ENCODE results near the gene COPG1.
A peak's percentile ranks its signal among the peaks of the same experiment; 100 is the strongest.

Gene COPG1

DNA sequence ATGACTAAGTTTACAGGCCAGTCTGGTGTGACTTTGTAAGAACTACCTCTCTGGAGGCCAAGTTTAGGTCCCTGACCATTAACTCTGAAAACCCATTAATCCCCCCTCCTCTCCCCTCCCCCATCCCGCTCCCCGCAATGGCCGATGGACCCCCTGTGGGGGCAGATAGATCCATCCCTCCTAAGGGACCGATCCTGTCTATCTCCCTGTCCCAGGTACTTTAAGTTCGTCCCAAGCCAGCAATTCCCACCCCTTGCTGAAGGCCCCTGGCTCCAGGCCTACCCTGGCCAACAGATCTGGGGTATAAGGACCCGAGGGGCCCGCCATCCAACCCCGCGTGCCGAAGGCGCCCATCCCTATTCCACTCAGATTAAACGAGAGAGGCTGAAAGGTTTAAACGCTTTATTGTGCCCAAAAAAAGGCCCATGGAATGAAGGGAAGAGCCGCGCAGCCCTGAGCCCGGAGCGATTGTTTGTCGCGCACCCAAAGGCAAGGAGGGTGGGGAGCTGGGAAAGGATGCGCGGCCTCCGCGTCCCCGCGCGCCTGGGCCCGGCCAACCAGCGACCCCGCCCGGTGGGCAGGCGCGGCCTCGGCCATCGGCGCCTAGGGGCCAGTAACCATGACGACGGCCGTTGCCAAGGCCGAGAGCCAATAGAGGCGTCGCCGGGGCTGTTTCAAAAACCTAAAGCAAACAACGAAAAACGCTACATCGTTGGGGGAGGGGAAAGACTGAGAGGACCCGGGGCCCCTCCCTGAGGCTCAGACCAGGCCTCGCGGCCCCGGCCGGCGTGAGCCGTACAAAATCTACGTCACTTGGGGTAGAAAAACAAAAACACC lies 65.2 kb downstream of the COPG1 start:
- DNase-seq (ENCODE audit: low read depth): peak; percentile 40

DNA sequence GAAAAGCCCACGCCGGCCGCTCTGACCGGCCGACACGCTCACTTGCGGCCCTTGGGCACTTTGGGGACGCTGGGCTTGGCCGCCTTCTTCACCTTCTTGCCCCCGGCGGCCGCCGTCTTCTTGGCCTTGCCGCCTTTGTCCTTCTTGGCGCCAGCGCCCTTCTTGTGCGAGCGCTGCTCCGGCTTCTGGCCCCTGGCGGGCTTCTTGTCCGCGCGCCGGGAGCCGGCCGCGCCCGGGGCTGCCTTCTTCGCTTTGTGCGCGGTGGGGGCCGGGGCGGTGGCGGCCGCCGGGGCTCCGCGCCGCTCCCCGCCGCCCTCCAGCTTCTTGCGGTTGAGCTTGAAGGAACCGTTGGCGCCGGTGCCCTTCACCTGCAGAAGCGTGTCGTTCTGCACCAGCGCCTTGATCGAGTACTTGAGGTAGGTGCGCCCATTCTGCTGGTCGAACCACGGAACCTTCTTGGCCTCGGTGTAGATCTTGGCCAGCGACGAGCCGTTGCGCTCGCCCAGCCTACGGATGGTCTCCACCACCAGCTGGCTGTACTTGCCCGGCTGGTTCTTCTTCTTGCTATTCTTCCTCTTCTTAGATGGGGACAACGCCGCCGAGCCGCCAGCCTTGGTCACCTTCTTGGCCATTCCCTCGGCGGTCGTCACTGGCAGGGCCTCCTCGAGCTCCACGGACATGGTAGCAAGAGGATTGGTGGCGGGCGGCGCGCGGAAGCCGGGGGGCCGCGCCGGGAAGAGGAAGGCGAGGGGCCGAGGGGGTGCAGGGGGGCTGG lies 66.0 kb downstream of the COPG1 start:
- DNase-seq (ENCODE audit: low read depth): peak; percentile 20

DNA sequence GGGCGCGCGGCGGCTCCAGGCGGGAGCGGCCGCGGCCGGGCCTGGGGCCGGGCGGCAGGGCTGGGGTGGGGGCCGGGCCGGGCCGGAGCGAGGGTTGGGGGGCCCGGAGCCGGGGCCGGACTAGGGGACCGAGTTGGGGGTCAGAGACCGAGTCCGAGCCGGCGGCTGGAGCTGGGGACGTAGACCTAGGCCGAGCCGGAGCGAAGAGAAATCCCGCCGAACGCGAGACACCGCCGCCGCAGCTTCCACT lies 66.5 kb downstream of the COPG1 start:
- DNase-seq (ENCODE audit: low read depth): no peak

DNA sequence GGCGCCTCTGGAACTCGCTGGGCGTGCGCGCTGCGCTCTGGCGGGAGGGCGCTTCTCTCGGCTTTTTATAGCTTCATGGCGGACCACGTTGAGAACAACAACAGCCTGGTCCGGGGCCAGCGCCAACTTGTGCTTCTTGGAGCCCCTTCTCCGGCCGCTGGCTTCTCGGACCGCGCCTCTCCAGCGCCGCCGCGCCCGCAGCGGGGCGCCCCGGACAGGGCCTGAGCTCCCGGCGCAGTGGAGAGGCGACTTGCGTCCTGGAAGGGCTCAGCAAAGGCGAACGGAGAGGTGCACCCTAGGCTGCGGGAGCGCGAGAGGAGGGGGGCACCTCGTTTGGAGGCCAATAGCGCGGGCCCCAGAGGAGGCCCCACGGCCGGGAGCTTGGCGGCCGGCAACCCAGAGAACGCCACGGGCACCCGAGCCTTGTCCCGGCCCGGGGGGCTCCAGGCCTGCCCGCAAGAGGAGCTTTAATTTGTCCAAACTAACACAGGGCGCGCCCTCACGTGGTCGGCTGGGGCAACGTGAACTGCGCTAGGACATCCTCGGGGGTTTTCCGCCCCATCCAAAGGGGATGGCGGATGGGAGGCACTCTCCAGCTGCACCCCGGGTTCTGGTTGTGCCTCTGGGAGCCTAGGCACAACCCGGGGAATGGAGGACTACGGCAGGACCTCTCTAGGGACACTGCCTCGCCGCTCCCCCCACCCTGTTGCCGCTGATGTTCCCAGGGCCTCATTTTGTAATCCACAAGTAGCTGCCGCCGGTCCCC lies 67.0 kb downstream of the COPG1 start:
- DNase-seq (ENCODE audit: low read depth): peak; percentile 52

DNA sequence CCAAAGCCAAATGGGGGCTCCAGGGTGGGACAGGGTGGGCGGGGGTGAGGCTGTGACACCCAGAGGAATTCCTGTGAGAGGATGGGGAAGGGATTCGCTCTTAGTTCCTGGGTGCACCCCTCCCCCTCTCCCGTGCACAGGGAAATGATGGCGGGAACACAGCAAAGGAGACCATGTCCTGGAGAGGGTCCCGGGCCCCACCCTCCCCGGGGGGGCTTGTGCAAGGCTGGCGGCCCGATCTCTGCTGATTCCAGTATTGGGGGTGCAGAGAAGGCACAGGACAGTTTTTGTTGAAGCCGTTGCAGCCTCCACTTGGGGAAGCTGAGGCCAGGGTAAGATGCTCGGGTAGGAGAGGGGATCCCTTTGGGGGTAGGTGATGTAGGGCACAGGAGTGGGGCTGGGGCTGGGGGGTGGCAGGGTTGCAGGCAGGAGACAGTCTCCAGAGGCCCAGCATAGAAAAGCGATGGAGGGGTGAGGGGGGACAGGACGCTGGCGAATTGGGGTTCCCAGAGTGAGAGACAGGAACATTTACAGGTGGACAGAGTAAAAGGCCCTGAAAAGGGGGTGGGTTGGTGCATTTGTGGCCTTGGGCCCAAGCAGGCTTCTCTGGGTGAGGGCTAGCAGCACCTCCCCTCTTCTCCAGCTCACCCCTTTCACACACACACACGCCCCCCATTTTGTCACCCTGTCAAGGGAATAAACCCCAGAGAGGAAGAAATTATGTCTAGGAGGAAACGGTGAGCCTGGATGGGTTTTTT lies 67.8 kb downstream of the COPG1 start:
- DNase-seq (ENCODE audit: low read depth): no peak

DNA sequence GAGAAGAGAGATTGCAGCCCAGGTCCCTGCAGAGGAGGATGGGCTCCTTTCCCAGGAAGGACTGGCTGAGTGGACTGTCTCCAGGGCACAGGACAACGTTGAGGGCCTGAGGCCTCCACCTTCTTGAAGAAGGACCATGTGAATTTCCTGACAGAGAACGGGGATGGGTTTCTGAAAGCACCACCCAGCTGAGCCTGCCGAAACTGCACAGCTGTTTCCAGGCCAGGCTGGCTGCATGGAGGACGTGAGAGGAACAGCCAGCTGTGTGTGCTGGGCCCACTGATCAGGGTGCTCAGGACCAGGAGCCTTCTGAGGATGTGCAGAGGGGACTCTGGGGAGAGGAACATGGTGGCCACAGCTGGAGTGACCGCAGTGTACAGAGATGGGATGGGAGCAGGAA lies 68.4 kb downstream of the COPG1 start:
- no peak for DNase-seq (ENCODE audit: low read depth)

DNA sequence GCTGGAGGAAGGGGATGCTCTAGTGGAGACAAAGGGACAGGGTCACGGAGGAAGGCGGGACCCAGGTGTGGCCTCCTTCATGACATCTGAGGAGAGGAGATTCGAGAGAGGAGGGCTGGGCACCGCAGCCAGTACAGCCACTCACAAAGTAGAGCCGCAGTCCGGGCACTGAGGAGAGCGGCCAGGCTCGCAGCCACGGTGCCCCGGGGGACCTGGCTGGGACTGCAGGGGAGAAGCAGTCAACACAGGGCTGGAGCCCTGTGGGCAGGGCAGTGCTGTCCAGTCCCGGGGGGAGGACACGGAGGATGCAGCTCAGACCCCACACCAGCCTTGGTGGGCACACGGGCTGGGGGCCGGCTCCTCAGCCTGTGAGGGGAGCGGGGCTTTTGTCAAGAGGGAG lies 69.5 kb downstream of the COPG1 start:
- no peak for DNase-seq (ENCODE audit: low read depth)

DNA sequence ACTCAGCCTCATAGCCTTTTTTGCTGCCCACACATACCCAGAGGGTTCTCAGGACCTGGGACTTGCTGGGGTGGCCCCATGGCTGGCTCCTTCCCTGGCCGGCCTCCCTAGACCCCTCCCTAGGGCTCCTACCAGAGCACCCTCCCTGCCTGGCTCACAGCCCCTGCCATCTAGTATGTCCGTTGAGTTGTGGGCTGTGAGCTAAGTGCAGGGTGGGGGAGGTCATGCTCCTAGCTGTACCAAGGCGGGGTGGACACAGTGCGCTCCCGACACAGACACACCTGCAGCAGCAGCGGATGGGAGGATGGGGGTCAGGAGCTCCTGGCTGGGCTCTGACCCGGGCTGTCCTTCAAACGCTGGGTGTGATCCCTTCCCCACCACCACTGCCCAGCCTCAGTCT lies 70.9 kb downstream of the COPG1 start:
- no peak for DNase-seq (ENCODE audit: low read depth)

DNA sequence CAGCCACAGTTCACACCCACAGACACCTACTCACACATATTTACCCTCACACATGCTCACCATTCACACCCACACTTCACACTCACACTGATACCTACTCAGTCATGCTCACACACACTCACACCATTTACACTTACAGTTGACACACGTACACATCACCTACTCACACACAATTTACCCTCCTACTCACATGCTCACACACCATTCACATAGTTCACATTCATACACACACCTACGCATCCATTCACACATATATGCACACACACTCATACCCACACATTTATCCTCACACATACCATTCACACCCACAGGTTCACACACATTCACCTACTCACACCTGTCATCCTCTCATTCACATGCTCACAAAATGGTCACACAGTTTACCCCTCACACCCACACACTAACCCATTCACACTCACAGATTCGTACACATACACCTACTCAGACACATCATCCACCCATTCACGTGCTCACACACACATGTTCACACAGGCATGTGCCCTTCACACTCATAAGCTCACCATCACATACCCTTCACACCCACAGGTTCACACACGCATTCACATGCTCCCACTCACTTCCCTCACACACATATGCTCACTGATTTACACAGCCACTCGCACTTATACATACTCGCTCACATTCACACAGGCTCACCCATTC lies 71.5 kb downstream of the COPG1 start:
- DNase-seq (ENCODE audit: low read depth): no peak

DNA sequence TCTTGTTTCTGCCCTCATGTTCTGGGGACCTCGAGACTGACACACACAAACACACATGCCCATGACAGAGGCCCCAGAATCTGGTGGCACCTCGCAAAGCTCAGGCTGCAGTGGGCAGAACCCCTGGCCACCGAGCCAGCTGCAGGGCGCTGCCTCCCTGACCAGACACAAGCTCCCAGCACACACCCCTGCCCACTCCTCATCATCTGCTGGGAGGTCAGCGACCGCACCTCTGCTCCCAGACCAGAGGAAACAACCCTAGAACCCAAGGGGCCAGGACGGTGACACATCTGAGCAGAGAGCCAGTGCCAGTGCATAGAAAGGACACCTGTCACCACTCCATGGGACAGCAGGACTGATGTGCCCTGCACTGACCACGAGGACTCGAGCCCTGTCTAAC lies 72.5 kb downstream of the COPG1 start:
- no peak for DNase-seq (ENCODE audit: low read depth)

DNA sequence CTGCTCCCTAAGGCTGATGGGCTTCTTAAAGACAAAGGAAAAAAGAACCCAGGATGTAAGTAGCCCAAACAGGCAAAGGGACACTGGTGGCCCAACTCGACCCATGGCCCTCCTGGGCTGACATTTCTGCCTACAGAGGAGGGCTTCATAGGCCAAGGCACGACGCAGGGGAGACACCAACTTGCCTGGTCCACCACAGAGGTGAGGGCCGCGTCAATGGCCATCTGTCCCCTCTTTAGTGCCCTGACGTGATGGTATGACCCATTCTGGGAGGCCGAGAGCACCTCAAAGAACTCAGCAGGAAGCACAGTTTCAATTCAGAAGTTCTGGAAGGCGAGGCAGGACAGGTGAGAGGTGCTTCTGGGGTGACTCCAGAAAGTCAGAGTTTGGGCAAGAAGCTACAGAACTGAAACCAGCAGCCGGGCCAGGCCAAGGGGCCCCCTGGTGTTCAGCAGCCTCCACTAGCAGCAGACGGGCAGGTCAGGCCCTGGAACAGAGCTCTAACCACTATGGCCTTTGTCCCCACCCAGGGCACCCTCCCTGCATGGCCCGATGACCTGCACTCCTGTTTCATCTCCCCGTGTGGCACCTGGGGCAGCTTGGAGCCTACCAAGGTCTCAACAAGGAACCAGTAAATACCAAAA lies 74.4 kb downstream of the COPG1 start:
- DNase-seq (ENCODE audit: low read depth): no peak

DNA sequence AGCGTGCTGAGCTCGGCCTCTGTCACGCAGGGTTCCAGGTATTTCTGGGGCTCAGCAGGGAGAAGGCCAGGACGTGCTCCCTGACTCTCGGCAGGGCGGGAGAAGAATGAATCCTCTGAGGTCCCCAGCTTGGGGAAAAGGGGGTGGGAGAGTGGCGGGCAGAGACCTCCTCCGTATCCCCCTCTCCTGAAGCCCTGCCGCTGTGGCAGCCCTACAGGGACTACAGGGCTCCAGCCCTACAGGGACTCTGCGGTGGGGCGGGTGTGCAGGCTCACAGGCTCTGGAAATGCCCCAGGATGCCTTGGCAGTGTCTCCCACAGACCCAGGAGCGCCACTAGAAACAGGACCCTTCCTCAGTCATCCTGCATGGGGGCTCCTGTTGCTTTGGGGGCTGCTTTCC lies 75.4 kb downstream of the COPG1 start:
- no peak for DNase-seq (ENCODE audit: low read depth)

DNA sequence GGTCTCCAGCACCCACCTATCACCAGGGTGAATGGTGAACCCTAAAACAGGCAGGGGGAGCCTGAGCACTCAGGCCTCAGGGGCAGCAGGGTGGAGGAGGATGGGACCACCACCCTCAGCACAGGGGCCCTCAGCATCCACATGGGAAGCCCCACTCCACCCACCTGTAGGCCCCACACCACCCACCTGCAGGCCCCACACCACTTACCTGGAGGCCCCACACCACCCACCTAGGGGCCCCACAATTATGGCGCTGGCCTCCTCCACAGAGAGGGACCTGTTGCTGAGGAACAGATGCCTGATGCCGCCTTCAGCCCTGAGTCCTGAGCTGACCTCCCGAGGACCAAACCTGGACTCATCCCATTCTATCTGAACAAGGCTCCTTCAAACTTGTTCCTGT lies 76.0 kb downstream of the COPG1 start:
- no peak for DNase-seq (ENCODE audit: low read depth)

DNA sequence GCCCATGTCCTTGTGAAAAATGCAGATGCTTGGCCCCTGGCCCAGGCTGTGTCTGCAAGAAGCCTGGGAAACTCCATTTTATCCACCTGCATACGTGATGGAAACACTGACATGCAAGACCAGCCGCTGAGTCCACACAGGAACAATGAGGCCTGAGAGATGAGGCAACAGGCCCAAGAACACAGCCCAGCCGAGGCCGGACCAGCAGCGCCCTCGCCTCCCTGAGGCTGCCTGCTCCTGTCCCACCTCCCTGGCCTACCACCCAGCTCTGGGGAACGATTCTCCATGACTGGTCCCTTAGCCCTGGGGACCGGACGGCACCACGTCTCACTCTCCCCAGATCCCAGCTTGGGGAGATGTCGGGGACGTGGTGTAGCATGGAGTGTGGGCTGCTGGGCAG lies 76.7 kb downstream of the COPG1 start:
- DNase-seq (ENCODE audit: low read depth): no peak

DNA sequence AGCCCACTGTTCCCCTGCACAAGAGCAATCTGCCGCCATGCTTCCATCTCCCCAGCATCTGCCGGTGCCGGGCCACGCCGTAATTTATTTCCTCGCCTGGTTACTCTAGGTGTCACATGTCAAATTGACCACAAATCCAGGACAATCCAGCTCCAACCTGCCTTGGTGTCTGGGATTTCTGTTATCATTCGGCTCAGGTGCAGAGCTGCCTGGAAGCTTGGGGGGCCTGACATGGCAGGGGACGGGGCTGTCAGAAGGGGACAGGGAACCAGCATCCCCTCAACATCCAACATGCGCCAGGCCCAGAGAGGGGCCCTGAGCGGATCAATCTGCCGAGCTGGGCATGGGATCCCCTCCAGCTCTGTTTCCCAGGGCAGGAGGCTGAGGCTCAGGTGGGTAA lies 77.2 kb downstream of the COPG1 start:
- no peak for DNase-seq (ENCODE audit: low read depth)
